ENCODE measurements around the gene A2ML1.

DNA sequence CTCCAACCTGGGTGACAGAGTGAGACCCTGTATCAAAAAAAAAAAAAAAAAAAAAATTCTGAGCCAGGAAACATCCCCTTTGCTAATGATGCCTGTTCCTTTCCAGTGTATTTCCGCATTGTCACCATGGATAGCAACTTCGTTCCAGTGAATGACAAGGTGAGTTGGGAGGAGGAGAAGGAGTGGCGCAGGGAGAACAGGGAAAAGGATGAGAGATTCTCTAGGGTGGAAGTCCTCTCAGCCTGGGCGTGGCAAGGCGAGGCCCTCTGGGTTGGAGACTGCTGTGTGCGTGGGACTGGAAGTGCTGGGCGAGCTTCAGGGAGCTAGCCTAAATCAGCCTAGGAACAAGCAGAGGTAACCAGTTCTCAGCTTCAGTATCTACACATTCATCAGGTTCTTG, 7.2 kb downstream of the A2ML1 start:
- TF ChIP-seq, protein P1, sequence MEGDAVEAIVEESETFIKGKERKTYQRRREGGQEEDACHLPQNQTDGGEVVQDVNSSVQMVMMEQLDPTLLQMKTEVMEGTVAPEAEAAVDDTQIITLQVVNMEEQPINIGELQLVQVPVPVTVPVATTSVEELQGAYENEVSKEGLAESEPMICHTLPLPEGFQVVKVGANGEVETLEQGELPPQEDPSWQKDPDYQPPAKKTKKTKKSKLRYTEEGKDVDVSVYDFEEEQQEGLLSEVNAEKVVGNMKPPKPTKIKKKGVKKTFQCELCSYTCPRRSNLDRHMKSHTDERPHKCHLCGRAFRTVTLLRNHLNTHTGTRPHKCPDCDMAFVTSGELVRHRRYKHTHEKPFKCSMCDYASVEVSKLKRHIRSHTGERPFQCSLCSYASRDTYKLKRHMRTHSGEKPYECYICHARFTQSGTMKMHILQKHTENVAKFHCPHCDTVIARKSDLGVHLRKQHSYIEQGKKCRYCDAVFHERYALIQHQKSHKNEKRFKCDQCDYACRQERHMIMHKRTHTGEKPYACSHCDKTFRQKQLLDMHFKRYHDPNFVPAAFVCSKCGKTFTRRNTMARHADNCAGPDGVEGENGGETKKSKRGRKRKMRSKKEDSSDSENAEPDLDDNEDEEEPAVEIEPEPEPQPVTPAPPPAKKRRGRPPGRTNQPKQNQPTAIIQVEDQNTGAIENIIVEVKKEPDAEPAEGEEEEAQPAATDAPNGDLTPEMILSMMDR (conservative IDR thresholded peaks at IDR 0.05; ENCODE audit: low read depth, low read length): no peak
- TF ChIP-seq EZH2 (IDR thresholded peaks at IDR 0.05; ENCODE audit: borderline replicate concordance, low read depth, low read length, poor library complexity, severe bottlenecking): no peak
